Measurements from ENCODE around the gene STOML3.

STOML3 gene

DNA sequence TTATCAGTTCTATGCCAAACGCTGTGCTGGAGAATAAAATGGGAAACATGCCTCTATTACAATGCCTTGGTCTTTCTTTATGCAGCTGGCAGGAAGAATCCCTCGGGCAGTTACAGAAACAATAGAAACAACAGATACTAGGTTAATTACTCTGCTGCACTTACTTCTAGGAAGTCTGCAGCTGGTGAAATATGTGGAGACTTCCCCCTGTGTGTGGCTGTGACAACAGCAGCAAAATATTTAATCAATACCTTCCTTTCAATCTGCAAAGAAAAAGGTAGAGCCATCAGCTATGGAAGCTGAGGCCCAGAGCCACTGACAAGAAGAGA lies 9.9 kb downstream of the STOML3 start:
- no peak for DNase-seq (ENCODE audit: low spot score)

- no peak for DNase-seq (ENCODE audit: low spot score)
Observed at GRCh38 chr13:38979891-38980749, 10.5 kb downstream of the STOML3 start.

DNA sequence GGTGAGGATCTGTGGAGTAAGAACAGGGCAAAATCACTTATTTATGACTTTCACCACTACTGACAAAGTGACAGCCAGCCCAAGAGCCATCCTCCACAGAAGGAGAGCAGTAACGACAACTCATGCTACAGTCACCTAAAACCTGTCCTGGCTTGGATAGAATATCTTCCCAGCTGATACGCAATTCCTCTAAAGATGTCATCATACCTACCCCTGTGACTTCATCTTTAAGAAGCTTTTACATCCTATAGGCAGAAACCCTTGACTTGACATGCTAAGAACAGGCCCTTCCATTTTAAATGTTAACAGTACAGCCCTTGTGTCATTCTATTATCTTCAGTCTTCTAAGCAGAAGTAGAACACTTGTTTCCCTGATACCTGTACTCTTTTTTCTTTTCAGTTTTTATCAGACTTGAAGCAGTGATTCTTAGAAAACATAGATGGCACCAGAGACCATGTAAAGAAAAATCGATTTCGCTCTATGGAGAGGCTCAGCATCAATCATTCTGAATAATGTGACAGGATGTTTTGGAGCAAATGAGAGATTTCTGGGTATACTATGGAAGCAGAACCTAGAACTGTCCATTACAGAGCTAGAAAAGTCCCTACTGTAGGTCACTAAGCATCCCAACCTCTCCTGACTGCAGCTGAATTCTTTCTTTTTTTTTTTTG lies 20.1 kb downstream of the STOML3 start:
- DNase-seq (ENCODE audit: low spot score) = no peak

DNA sequence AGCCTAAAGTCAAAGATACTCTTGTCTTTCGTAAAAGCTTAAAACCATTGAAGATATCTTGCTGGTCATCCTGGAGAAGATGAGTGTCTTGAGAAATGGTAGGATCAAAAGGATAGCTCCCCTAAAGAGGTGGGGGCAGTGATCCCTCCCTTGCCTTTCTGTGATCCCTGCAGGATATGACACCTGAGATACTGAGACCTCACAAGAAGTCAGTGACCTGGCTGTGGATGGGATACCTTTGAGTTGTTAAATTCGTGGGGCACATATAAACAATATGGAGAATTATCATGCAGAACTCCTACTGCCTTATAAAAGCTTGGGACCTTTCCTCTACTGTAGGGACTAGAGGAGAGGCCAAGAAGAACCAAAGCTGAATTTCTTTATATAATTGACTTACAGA lies 21.4 kb downstream of the STOML3 start:
- no peak for DNase-seq (ENCODE audit: low spot score)

DNA sequence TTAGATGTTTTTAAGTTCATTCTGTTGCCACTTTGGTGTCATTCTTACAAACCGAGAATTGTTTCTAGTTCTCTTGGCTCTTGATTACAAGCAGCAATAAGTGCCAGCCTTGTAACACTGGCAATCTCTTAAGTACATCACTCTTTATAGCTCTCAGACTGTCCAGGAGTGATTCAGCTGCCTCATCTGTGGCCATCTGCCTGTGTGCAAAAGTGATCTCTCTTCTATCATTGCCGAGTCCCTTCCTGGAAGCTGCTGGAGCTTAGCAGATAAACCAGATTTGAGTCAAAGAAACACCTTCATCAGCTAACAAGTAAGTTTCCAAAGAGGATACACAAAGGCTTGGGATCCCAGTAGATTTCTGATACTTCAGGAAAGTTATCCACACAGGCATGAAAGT lies 23.2 kb downstream of the STOML3 start:
- DNase-seq (ENCODE audit: low spot score) = no peak

DNA sequence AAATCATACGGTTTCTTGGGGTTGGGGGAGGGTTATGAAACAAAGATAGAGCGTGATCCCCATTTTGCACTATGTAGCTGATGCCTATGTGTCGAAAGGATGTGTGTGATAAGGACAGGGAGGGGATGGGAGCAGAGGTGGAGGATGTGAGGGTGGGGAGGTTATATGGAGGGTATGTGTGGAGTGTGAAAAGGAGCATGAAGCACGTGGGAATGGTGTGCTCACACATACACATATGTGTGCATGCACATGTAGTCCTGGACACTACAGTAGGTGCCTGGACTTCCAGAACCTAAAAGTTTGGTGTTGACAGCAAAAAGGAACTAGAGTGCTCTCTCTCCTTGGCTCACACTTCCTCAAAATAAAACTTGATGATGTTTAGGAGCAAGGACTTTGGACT lies 25.4 kb downstream of the STOML3 start:
- no peak for DNase-seq (ENCODE audit: low spot score)

- DNase-seq (ENCODE audit: low spot score) = no peak
Observed at GRCh38 chr13:38960175-38960574, 30.5 kb downstream of the STOML3 start.

DNA sequence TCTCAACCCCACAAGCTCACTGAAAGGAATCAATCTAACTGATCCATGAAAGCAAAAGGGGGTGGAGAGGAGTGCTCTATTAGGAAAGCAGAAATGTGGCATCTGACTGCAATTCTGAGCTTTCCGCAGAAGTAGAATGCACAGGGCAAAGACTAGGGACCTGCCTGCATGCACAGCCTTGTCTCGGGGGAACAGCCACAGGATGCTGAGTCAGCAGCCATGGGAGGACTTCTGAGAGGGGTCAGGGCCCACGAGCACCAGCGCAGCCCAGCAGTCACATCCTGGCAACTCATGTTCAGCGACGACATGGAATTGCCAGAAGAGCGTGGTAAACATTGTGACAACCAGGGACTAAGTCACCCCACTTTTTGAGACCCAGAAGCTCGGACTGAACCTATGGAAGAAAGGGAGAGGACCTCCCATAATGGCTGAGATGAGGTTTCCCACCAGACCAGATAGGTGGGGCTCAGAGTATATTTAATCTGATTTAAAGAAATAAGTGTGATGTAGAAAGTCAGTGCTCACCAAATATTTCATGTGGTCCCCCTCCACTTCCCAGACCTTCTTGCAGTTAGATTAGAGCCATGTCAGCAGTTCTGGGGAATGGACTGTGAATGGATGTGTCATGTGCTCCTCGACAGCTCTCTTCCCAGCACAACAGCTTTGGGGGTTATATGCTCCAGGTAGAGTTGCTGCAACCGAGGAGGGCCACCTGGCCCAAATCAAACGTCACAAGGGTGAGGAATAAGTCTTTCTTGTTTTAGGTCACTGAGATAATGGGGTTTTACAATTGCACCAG lies 32.6 kb downstream of the STOML3 start:
- DNase-seq (ENCODE audit: low spot score) = no peak

DNA sequence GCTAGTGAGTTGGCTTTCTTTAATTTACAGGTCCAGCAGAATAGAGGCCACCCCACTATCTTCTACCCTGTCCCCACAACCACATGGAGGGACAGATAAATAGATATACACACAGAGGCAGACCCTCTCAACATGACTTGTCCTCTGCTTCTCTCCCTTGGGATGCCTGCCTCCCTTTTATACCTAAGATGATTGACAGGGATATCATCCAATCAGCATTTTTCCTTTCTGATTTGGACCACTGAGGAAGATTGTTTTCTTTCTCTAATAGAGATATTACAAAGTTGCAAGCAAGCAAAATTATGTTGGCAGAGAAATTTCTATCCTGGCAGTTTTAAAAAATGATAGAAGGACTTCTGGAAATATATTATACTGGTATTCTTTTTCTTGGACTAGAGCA lies 35.8 kb downstream of the STOML3 start:
- DNase-seq (ENCODE audit: low spot score) = no peak

GRCh38 chr13:38954291-38954690 lies 36.3 kb downstream of the STOML3 start:
- DNase-seq (ENCODE audit: low spot score) = peak; percentile 11

DNA sequence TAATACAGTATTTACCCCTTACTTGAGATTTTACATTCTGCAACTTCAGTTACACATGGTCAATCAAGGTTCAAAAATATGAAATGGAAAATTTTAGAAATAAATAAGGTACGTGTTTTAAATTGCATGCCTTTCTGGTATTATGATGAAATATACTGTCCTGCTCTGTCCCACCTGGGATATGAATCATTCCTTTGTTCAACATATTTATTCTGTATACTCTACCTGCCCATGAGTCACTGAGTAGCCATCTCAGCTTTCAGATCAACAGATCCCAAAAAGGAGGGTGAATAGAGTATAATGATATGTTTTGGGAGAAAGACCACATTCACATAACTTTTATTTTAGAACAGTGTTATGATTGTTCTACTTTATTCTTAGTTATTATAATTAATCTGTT lies 37.8 kb downstream of the STOML3 start:
- DNase-seq (ENCODE audit: low spot score) = no peak

DNA sequence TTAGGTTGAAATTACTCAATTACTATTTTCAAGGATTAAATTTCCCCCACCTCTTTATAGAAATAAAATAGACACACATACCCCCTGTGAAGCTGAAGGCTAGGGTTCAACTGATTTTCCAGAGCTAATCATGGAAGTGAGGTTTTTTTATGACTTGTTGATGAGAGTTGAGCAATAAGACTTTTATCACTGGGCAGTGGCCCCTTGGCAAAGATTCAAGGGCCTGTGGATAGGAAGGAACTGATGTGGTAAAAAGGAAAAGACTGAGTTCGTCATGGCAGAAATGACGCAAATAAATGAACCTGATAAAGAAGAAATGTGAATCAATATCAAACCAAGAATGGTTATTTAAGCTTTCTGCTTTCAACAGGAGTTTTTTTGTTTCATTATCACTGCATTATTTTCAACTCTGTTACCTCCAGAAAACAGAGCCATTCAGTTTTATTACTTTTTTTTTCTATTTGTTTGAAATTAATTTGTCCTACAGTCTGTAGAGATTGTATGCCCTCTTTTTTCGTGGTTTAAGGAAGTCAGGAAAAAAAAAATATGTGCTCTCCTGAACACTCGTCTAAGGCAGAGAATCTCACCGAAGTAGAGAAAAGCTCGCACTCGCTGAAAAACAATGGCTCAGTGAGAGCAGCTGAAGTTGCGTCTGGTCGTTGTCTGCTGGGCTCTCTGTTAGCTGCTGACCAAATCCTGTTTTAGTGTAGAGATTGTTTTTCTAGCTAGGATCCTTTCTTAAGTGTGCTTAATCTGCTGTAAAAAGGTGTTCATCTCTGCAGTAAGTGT lies 38.9 kb downstream of the STOML3 start:
- no peak for DNase-seq (ENCODE audit: low spot score)

GRCh38 chr13:38950987-38951386 lies 39.6 kb downstream of the STOML3 start:
- DNase-seq (ENCODE audit: low spot score) = no peak

DNA sequence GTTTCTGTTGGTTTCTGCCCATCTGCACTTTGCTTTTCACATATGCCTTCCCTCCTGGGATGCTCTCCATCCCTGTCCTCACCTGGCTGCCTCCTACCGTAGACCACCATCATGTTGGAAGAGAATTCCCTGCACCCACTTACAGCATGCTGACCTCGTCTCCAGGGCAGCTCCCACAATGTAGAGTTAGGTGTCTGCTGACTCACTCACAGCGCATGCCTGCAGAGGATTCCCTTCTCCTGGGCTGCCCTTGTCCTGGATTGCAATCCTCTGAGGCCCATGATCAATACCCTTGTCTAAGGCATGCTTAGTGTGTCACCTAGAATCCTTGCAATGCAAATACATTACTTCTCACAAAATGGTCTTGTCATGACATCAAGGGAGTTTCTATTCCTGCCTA lies 43.6 kb downstream of the STOML3 start:
- no peak for DNase-seq (ENCODE audit: low spot score)

- DNase-seq (ENCODE audit: low spot score) = no peak
Observed at GRCh38 chr13:38944219-38944618, 46.4 kb downstream of the STOML3 start.

DNA sequence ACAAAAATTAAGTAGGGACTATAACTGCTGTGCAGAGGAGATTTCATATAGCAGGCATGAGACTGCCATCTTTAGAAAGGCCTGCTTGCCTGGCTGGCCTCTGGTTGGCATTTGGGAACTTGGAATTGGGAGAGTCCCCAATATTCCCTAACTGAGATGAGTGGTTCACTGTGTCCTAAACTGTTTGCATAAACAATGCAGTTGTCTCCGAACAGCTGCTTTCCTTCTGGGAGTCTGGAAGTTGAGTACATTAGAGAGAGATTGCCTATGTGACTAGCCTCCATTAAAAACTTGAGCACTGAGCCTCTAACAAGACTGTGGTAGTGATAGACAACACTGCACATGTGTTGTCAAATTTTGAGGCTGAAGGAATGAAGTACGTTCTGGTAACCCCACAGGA lies 47.4 kb downstream of the STOML3 start:
- DNase-seq (ENCODE audit: low spot score) = no peak

- no peak for DNase-seq (ENCODE audit: low spot score)
Observed at GRCh38 chr13:38941353-38941945, 49.2 kb downstream of the STOML3 start.

GRCh38 chr13:38933786-38934185 lies 56.8 kb downstream of the STOML3 start:
- DNase-seq (ENCODE audit: low spot score) = no peak

- no peak for DNase-seq (ENCODE audit: low spot score)
Observed at GRCh38 chr13:38922170-38922569, 68.5 kb downstream of the STOML3 start.

GRCh38 chr13:38921081-38921480 lies 69.5 kb downstream of the STOML3 start:
- DNase-seq (ENCODE audit: low spot score) = no peak

Data from RKO (cell line).